Measurements from ENCODE around the gene LRRIQ1. TPM values are rescaled to one million over a fixed set of nuclear protein-coding genes. Genes with fewer than 3 reads are reported as not detected.
"Not testable (repeated sequence)": the region's sequence is repeated elsewhere in the genome, so short reads cannot be mapped to it uniquely, and the experiment has no call there.

Gene LRRIQ1
- total RNA-seq (2014; rRNA removed; shearing (Covaris generic)): not detected in 2 replicates

- Histone ChIP-seq H3K9me3 (replicated peaks) (no peaks in the 10 kb centered on the region), H3K27ac (no peak within 1 kb of the TSS), H3K4me1 (replicated peaks) (no peaks in the 10 kb centered on the region), H3K36me3 (no peaks in the 10 kb centered on the region), H3K4me3 (peak within 1 kb of the TSS; percentile 27), H3K27me3 (replicated peaks) (no peaks in the 10 kb centered on the region)
- DNase-seq (ENCODE audit: low read depth in 1 of 2, low spot score in 2 of 2): peak; percentile 20 to 43
Measured at GRCh38 chr12:85036234-85036707, at the start of gene LRRIQ1, which contains the start of gene TSPAN19. LRRIQ1 (plus strand) TSS chr12:85036351; CDS start chr12:85038177, 1,826 bp downstream. TSPAN19 (minus strand) TSS chr12:85036277; CDS start chr12:85029946, 6,331 bp downstream.

GRCh38 chr12:84986586-84986985, 49.6 kb upstream of the LRRIQ1 start:
- no peak overlapping the region for H3K4me3 ChIP-seq
- no peaks in the 10 kb centered on the region for H3K9me3 ChIP-seq (replicated peaks)

GRCh38 chr12:84994426-84994825, 41.7 kb upstream of the LRRIQ1 start:
- no peak overlapping the region for H3K4me3 ChIP-seq
- no peaks in the 10 kb centered on the region for H3K9me3 ChIP-seq (replicated peaks)
- no peaks in the 10 kb centered on the region for H3K4me1 ChIP-seq (replicated peaks)
- no peak overlapping the region for H3K27ac ChIP-seq
- DNase-seq (ENCODE audit: low read depth in 1 of 2, low spot score in 2 of 2): no peak
- no peaks in the 10 kb centered on the region for H3K36me3 ChIP-seq
- no peaks in the 10 kb centered on the region for H3K27me3 ChIP-seq (replicated peaks)

More at GRCh38 chr12:84986586-84986985, 49.6 kb upstream of the LRRIQ1 start:
- H3K27ac ChIP-seq: no peak overlapping the region
- DNase-seq (ENCODE audit: low read depth in 1 of 2, low spot score in 2 of 2): no peak
- no peaks in the 10 kb centered on the region for H3K4me1 ChIP-seq (replicated peaks)
- no peaks in the 10 kb centered on the region for H3K36me3 ChIP-seq
- H3K27me3 ChIP-seq (replicated peaks): no peaks in the 10 kb centered on the region

GRCh38 chr12:84995641-84996040, 40.5 kb upstream of the LRRIQ1 start:
- H3K27me3 ChIP-seq (replicated peaks): no peaks in the 10 kb centered on the region
- no peak for DNase-seq (ENCODE audit: low read depth in 1 of 2, low spot score in 2 of 2)
- H3K4me1 ChIP-seq (replicated peaks): no peaks in the 10 kb centered on the region
- H3K9me3 ChIP-seq (replicated peaks): no peaks in the 10 kb centered on the region
- H3K36me3 ChIP-seq: no peaks in the 10 kb centered on the region
- no peak overlapping the region for H3K4me3 ChIP-seq
- H3K27ac ChIP-seq: no peak overlapping the region

GRCh38 chr12:84996759-84997158, 39.4 kb upstream of the LRRIQ1 start:
- H3K36me3 ChIP-seq: no peaks in the 10 kb centered on the region
- no peaks in the 10 kb centered on the region for H3K4me1 ChIP-seq (replicated peaks)
- no peaks in the 10 kb centered on the region for H3K27me3 ChIP-seq (replicated peaks)
- no peak overlapping the region for H3K27ac ChIP-seq
- H3K4me3 ChIP-seq: no peak overlapping the region
- no peaks in the 10 kb centered on the region for H3K9me3 ChIP-seq (replicated peaks)
- no peak for DNase-seq (ENCODE audit: low read depth in 1 of 2, low spot score in 2 of 2)

- Histone ChIP-seq H3K4me3 (no peak overlapping the region), H3K27me3 (replicated peaks) (no peaks in the 10 kb centered on the region), H3K27ac (no peak overlapping the region), H3K36me3 (no peaks in the 10 kb centered on the region), H3K4me1 (replicated peaks) (no peaks in the 10 kb centered on the region), H3K9me3 (replicated peaks) (no peaks in the 10 kb centered on the region)
- DNase-seq (ENCODE audit: low read depth in 1 of 2, low spot score in 2 of 2): no peak
Measured at GRCh38 chr12:84998341-84998740, 37.8 kb upstream of the LRRIQ1 start.

GRCh38 chr12:85000729-85001128, 35.4 kb upstream of the LRRIQ1 start:
- no peaks in the 10 kb centered on the region for H3K9me3 ChIP-seq (replicated peaks)
- H3K27ac ChIP-seq: no peak overlapping the region
- no peak overlapping the region for H3K4me3 ChIP-seq
- no peaks in the 10 kb centered on the region for H3K4me1 ChIP-seq (replicated peaks)
- H3K36me3 ChIP-seq: no peaks in the 10 kb centered on the region
- no peaks in the 10 kb centered on the region for H3K27me3 ChIP-seq (replicated peaks)
- no peak for DNase-seq (ENCODE audit: low read depth in 1 of 2, low spot score in 2 of 2)

GRCh38 chr12:85002778-85003296, 33.3 kb upstream of the LRRIQ1 start:
- H3K4me1 ChIP-seq (replicated peaks): no peaks in the 10 kb centered on the region
- DNase-seq (ENCODE audit: low read depth in 1 of 2, low spot score in 2 of 2): no peak
- no peak overlapping the region for H3K4me3 ChIP-seq
- no peaks in the 10 kb centered on the region for H3K36me3 ChIP-seq
- no peaks in the 10 kb centered on the region for H3K9me3 ChIP-seq (replicated peaks)
- no peak overlapping the region for H3K27ac ChIP-seq
- no peaks in the 10 kb centered on the region for H3K27me3 ChIP-seq (replicated peaks)

- Histone ChIP-seq H3K9me3 (replicated peaks) (no peaks in the 10 kb centered on the region), H3K27me3 (replicated peaks) (no peaks in the 10 kb centered on the region), H3K36me3 (no peaks in the 10 kb centered on the region), H3K4me3 (no peak overlapping the region), H3K4me1 (replicated peaks) (no peaks in the 10 kb centered on the region), H3K27ac (no peak overlapping the region)
- DNase-seq (ENCODE audit: low read depth in 1 of 2, low spot score in 2 of 2): no peak
Measured at GRCh38 chr12:85004204-85004603, 31.9 kb upstream of the LRRIQ1 start.

GRCh38 chr12:85005047-85005446, 31.1 kb upstream of the LRRIQ1 start:
- DNase-seq (ENCODE audit: low read depth in 1 of 2, low spot score in 2 of 2); H3K4me1 ChIP-seq (replicated peaks); H3K36me3 ChIP-seq; H3K4me3 ChIP-seq; H3K27ac ChIP-seq; H3K9me3 ChIP-seq (replicated peaks); H3K27me3 ChIP-seq (replicated peaks): not testable (repeated sequence)

GRCh38 chr12:85005615-85006014, 30.5 kb upstream of the LRRIQ1 start:
- H3K9me3 ChIP-seq (replicated peaks): no peaks in the 10 kb centered on the region
- no peaks in the 10 kb centered on the region for H3K4me1 ChIP-seq (replicated peaks)
- no peak overlapping the region for H3K4me3 ChIP-seq
- H3K27me3 ChIP-seq (replicated peaks): no peaks in the 10 kb centered on the region
- DNase-seq (ENCODE audit: low read depth in 1 of 2, low spot score in 2 of 2): no peak
- H3K36me3 ChIP-seq: no peaks in the 10 kb centered on the region
- no peak overlapping the region for H3K27ac ChIP-seq

- Histone ChIP-seq H3K27ac (no peak overlapping the region), H3K9me3 (replicated peaks) (no peaks in the 10 kb centered on the region), H3K36me3 (no peaks in the 10 kb centered on the region), H3K4me3 (no peak overlapping the region), H3K4me1 (replicated peaks) (no peaks in the 10 kb centered on the region), H3K27me3 (replicated peaks) (no peaks in the 10 kb centered on the region)
- no peak for DNase-seq (ENCODE audit: low read depth in 1 of 2, low spot score in 2 of 2)
Measured at GRCh38 chr12:85006206-85006605, 29.9 kb upstream of the LRRIQ1 start.

- no peaks in the 10 kb centered on the region for H3K9me3 ChIP-seq (replicated peaks)
- H3K27me3 ChIP-seq (replicated peaks): no peaks in the 10 kb centered on the region
- DNase-seq (ENCODE audit: low read depth in 1 of 2, low spot score in 2 of 2): no peak
- no peak overlapping the region for H3K27ac ChIP-seq
- no peaks in the 10 kb centered on the region for H3K4me1 ChIP-seq (replicated peaks)
- no peaks in the 10 kb centered on the region for H3K36me3 ChIP-seq
- H3K4me3 ChIP-seq: no peak overlapping the region
Measured at GRCh38 chr12:85007836-85008235, 28.3 kb upstream of the LRRIQ1 start.

GRCh38 chr12:85016413-85016812, 19.7 kb upstream of the LRRIQ1 start:
- H3K4me1 ChIP-seq (replicated peaks): peaks cover 6% of the 10 kb centered on the region; the same call in 1 of the 2 replicates
- H3K27me3 ChIP-seq (replicated peaks): no peaks in the 10 kb centered on the region
- DNase-seq (ENCODE audit: low read depth in 1 of 2, low spot score in 2 of 2): peak; percentile 4 to 42
- H3K27ac ChIP-seq: no peak overlapping the region
- no peaks in the 10 kb centered on the region for H3K9me3 ChIP-seq (replicated peaks)
- no peak overlapping the region for H3K4me3 ChIP-seq
- no peaks in the 10 kb centered on the region for H3K36me3 ChIP-seq

- Histone ChIP-seq H3K27ac (no peak overlapping the region), H3K36me3 (no peaks in the 10 kb centered on the region), H3K4me1 (replicated peaks) (peaks cover 6% of the 10 kb centered on the region; the same call in 1 of the 2 replicates), H3K9me3 (replicated peaks) (no peaks in the 10 kb centered on the region), H3K4me3 (no peak overlapping the region), H3K27me3 (replicated peaks) (no peaks in the 10 kb centered on the region)
- no peak for DNase-seq (ENCODE audit: low read depth in 1 of 2, low spot score in 2 of 2)
Measured at GRCh38 chr12:85017133-85017532, 19.0 kb upstream of the LRRIQ1 start.
